ENCODE results near the gene NINJ2.

The NINJ2 gene

DNA sequence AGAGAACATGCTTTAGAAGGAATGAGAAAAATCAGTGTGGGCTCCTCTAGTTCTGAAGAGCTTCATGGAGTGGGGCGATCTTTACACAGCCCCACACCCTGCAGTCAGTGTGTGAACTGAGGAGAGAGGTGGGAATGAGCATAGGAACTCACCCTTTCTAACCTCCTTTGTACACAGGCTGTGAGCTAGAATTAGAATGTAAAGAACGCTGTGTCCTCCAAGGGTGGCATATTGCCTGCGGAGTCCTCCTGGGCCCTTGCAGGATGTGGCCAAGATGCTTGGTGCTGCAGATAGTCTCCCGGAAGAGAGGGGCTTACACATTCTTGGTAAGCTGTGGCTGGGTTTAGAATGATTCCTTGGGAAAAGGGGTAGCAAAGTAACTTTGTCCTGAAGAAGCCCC lies 43.9 kb downstream of the NINJ2 start:
- in situ Hi-C loops (cut with MboI; ENCODE audit: low sequenced_read_pairs, unreplicated experiment): no loop called here

DNA sequence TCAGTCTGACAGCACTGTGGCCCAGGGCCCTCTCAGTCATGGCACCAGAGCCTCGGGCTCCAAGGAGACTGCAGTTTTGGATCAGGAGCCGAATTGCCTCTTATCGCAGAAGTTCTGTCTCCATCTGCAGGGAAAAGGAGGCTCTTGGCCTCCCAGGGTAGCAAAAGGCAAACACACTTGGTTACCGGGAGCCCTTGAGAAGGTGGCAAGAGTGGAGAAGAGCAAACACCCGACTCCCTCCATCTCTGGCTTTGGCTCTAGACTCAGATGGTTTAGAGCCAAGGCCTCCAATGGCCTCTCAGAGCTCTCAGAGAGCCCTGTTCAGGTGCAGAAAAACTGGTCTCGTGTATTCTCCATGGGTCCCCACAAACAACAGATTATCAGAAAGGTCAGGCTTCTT lies 44.6 kb downstream of the NINJ2 start:
- no peak for DNase-seq (ENCODE audit: low spot score)
- TF ChIP-seq, protein P1, sequence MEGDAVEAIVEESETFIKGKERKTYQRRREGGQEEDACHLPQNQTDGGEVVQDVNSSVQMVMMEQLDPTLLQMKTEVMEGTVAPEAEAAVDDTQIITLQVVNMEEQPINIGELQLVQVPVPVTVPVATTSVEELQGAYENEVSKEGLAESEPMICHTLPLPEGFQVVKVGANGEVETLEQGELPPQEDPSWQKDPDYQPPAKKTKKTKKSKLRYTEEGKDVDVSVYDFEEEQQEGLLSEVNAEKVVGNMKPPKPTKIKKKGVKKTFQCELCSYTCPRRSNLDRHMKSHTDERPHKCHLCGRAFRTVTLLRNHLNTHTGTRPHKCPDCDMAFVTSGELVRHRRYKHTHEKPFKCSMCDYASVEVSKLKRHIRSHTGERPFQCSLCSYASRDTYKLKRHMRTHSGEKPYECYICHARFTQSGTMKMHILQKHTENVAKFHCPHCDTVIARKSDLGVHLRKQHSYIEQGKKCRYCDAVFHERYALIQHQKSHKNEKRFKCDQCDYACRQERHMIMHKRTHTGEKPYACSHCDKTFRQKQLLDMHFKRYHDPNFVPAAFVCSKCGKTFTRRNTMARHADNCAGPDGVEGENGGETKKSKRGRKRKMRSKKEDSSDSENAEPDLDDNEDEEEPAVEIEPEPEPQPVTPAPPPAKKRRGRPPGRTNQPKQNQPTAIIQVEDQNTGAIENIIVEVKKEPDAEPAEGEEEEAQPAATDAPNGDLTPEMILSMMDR (IDR thresholded peaks at IDR 0.05; ENCODE audit: borderline replicate concordance, control extremely low read depth, extremely low read depth, insufficient read depth, missing control alignments): no peak
- in situ Hi-C loops (cut with MboI; ENCODE audit: low sequenced_read_pairs, unreplicated experiment): no loop called here

More for the DNA sequence above, 43.9 kb downstream of the NINJ2 start:
- TF ChIP-seq, protein P1 (IDR thresholded peaks at IDR 0.05; ENCODE audit: borderline replicate concordance, control extremely low read depth, extremely low read depth, insufficient read depth, missing control alignments): no peak
- DNase-seq (ENCODE audit: low spot score): no peak

DNA sequence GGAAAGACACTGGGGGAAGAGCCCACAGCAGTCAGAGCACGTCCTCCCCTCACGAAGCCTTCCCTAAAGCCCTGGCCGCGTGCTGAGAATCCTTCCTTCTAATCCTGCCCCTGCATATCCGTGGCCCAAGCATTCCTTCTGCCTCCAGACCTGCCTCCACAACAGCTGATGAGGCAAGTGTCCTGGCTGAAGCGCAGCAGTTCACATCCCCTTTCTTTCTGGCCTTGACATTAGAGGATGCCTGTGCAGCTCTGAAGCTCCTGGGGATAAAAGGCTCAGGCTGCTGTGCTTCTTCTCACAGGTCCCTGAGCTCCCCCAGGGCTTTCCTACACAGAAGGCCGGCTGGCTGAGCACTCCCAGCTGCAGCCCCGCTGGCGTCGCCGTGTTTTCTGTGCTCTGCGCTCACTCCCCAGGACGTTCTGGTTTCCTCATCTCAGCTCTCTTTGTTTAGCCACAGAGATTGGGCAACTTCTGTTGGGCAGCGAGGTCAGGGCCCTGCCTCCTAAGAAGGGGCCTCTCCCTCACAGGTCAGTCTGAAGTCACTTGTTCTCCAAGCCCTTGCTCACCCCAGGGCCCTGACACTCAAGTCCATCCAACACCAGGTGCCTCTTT lies 45.8 kb downstream of the NINJ2 start:
- in situ Hi-C loops (cut with MboI; ENCODE audit: low sequenced_read_pairs, unreplicated experiment): no loop called here
- TF ChIP-seq, protein P1 (IDR thresholded peaks at IDR 0.05; ENCODE audit: borderline replicate concordance, control extremely low read depth, extremely low read depth, insufficient read depth, missing control alignments): no peak
- no peak for DNase-seq (ENCODE audit: low spot score)

DNA sequence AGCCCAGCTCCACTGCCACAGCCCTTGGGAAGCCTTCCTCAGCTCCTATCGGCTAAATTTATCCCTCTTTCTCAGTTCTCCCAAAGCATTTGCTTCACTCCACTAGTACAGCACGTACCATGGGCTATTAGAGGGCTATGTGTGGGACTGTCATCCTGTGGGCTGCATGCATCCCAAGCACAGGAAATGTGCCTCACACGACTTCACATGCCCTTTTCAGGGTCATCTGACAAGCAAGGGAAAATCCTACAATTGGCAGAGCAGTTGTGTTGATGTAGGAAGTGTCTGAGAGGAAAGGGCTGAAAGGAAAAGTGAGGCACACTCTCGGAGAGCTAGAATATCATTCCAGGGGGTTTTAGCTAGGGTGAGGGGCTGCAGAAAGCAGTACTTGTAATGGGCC lies 47.6 kb downstream of the NINJ2 start:
- in situ Hi-C loops (cut with MboI; ENCODE audit: low sequenced_read_pairs, unreplicated experiment): no loop called here
- DNase-seq (ENCODE audit: low spot score): no peak
- TF ChIP-seq, protein P1 (IDR thresholded peaks at IDR 0.05; ENCODE audit: borderline replicate concordance, control extremely low read depth, extremely low read depth, insufficient read depth, missing control alignments): no peak

DNA sequence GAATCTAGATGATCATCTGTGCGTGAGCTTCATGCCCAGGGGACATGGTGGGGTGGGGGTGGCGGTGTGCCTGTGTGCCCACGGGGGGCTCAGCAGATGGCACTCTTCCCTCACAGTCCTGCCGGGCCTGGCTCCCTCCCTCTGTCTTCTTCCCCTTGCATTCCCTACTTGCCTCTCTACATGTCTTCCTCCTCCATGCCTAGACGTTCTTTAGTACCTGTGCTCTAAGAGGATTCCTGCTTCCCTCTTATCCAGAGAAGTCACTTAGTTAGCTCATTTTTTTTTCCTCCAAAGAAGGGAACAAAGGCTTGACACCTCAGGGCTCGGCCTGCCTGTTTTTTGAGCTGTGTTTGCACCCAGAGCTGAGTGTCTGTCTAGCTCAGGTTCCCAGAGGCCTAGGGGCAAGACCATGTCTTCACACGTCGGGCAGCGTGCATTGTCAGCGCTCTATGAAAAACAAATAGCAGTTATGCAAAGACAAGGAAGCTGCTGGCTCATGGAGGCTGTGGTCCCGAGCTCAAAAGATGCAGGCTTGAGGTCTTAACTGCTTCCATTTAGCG lies 48.8 kb downstream of the NINJ2 start:
- in situ Hi-C loops (cut with MboI; ENCODE audit: low sequenced_read_pairs, unreplicated experiment): no loop called here
- peak; percentile 65 for DNase-seq (ENCODE audit: low spot score)

DNA sequence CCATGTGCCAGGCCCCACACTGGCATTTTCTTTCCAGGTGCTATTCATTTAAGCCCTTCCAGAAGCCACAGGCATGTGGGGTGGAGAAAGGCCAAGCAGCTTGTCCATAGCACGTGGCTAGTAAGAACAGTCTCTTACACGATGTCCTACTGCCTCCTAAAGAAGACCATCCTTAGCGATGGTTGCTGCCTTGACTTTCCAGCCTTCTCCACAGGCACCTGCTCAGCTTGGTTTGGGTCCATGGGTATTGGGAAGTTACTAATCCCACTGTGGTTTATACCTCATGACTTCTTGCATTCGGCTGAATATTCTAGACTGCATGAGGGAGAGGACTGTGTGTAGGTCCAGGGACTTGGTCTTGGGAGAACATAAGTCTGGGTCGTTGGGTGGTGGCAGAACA lies 49.2 kb downstream of the NINJ2 start:
- DNase-seq (ENCODE audit: low spot score): no peak
- TF ChIP-seq, protein P1 (IDR thresholded peaks at IDR 0.05; ENCODE audit: borderline replicate concordance, control extremely low read depth, extremely low read depth, insufficient read depth, missing control alignments): no peak
- in situ Hi-C loops (cut with MboI; ENCODE audit: low sequenced_read_pairs, unreplicated experiment): no loop called here

More for the DNA sequence above, 48.8 kb downstream of the NINJ2 start:
- TF ChIP-seq, protein P1 (IDR thresholded peaks at IDR 0.05; ENCODE audit: borderline replicate concordance, control extremely low read depth, extremely low read depth, insufficient read depth, missing control alignments): peak; percentile 73
